D721Med (cell line): ENCODE data around the gene SPRN.
"Not testable (repeated sequence)": the region's sequence is repeated elsewhere in the genome, so short reads cannot be mapped to it uniquely, and the experiment has no call there.

Experiments
- DNase-seq: peaks from one replicate; pipeline ENCODE4 v3.0.0; 2011; ENCODE audit warnings: low spot score; ENCODE audit not compliant: insufficient read length
- FAIRE-seq: peaks from 2 replicates; lab custom pipeline; 2011; peaks lifted over from hg19 to GRCh38; lab: Jason Lieb, UNC
- TF ChIP-seq, protein P1 (sequence below): IDR thresholded peaks from 2 replicates; pipeline ENCODE4 v1.5.1; 2012; ENCODE audit warnings: mild to moderate bottlenecking, control low read depth; ENCODE audit not compliant: insufficient read depth; ENCODE audit errors: missing control alignments

SPRN gene

DNA sequence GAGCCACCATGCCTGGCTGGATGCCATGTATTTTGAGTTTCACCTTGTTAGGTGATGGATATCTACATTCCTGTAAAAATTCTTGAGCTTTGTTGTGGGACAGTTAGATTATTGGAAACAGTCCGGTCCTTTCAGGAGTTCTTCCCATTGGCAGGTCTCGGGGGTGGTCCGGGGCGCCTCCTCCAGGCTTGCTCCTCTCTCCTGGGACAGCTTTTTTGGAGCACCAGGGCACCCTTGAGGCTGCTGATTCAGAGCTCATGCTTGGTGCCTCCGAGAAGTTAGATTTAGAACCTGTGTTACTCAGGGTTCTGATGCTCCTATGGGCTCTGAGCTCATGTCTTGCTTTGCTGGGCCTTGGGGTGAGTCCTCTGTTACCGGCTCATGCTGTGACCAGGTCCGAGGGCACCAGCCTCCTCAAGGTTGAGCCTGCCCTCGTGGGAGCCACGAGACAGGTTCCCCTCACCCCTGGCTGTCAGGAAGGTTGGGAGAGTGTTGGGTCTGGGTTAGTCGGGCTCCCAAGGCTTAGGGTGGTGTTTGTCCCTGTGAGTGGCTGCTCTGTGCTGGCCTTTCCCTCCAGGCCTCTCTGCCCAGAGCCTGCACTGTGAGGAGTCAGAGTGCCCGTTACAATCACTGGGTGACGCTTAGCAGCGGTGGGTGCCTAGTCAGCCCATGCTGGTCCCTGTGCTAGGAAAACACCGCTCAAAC lies 6.0 kb downstream of the SPRN start:
- DNase-seq: no peak
- TF ChIP-seq, protein P1, sequence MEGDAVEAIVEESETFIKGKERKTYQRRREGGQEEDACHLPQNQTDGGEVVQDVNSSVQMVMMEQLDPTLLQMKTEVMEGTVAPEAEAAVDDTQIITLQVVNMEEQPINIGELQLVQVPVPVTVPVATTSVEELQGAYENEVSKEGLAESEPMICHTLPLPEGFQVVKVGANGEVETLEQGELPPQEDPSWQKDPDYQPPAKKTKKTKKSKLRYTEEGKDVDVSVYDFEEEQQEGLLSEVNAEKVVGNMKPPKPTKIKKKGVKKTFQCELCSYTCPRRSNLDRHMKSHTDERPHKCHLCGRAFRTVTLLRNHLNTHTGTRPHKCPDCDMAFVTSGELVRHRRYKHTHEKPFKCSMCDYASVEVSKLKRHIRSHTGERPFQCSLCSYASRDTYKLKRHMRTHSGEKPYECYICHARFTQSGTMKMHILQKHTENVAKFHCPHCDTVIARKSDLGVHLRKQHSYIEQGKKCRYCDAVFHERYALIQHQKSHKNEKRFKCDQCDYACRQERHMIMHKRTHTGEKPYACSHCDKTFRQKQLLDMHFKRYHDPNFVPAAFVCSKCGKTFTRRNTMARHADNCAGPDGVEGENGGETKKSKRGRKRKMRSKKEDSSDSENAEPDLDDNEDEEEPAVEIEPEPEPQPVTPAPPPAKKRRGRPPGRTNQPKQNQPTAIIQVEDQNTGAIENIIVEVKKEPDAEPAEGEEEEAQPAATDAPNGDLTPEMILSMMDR: no peak
- no peak for FAIRE-seq

DNA sequence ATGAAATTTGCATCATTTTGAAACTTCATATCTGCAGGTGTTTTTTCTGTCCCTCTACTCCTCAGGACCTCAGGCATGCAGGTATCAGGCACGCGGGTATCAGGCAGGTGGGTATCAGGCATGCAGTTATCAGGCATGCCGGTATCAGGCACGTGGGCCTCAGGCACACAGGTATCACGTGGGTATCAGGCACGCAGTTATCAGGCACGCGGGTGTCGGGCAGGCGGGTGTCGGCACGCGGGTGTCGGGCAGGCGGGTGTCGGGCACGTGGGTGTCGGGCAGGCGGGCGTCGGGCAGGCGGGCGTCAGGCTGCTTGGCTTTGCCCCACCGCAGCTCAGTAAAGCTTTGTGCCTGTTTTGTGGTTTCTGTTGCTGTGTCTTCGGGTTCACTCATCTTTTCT lies 8.7 kb downstream of the SPRN start:
- FAIRE-seq (no peak), DNase-seq (no peak)
- TF ChIP-seq, protein P1: no peak

DNA sequence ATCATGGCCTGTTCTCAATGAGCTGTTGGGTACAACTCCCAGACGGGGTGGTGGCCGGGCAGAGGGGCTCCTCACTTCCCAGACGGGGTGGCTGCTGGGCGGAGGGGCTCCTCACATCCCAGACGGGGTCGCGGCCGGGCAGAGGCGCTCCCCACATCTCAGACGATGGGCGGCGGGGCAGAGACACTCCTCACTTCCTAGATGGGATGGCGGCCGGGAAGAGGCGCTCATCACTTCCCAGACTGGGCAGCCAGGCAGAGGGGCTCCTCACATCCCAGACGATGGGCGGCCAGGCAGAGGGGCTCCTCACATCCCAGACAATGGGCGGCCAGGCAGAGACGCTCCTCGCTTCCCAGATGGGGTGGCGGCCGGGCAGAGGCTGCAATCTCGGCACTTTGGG lies 10.0 kb downstream of the SPRN start:
- FAIRE-seq: not testable (repeated sequence)

DNA sequence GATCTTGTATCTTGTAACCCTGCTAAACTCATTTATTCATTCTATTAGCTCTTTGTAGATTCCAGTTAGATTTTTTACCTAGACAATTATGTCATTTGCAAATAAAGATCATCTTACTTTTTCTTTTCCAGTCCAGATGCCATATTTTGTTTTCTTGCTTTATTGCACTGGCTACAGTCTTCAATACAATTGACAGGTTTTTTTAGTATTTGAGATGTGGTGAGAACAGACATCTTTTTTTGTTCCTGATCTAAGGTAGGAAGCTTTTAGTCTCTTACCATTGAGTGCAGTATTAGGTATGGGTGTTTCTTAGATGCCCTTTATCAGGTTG lies 12.1 kb downstream of the SPRN start:
- DNase-seq (no peak), FAIRE-seq (no peak)
- TF ChIP-seq, protein P1: no peak

More for the DNA sequence above, 10.0 kb downstream of the SPRN start:
- DNase-seq: not testable (repeated sequence)

DNA sequence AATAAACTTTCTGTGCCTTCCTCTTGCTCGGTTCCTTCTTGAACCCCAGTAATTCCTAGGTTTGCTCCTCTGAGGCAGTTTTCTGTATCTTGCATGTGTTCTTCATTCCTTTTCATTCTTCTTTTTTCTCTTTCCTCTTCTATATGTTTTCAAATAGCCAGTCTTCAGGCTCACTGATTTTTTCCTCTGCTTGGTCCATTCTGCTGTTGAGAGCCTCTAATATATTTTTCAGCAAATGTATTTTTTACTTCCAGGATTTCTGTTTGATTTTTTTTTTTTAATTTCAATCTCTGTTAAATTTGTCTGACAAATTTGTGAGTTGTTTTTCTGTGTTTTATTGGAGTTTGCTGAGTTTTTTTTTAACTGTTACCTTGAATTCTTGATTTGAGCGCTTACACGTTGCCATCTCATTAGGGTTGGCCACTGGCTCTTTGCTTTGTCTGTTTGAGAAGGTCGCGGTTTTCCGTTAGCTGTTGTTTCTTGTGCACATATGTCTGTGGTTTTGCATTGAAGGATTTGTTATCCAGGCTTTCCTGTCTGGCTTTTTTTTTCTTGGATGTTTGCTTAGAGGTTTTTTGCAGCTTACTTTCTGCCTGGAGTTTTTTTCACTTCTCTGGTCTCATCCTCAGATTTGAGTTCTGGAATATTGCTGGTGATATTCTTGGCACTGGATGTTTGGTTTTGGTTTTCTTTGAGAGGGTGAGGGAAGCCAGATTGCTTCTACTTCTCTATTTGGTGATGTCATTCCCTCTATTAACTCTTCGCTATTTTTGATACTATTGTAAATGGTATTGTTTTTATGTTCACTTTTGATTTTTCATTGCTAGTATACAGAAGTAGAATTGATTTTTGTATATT lies 12.7 kb downstream of the SPRN start:
- FAIRE-seq: no peak
- TF ChIP-seq, protein P1: no peak
- no peak for DNase-seq

DNA sequence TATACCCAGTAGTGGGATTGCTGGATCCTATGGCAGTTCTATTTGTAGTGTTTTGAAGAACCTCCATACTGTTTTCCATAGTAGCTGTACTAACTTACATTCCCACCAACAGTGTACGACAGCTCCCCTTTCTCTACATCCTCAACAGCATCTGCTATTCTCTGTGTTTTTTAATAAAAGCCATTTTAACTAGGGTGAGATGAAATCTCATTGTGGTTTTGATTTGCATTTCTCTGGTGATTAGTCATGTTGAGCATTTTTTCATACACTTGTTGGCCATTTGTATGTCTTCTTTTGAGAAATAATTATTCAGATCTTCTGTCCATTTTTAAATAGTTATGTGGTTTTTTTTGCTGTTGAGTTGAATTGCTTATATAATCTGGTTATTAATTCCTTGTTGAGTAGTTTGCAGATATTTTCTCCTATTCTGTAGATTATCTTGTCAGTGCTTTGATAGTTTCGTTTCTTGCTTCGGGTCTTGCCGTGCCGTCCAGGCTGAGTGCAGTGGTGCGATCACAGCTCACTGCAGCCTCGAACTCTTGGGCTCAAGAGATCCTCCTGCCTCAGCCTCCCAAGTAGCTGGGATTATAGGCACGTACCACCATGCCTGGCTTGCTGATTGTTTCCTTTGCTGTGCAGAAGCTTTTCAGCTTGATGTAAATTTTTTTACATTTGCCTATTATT lies 18.4 kb downstream of the SPRN start:
- no peak for DNase-seq
- no peak for FAIRE-seq
- TF ChIP-seq, protein P1: no peak

DNA sequence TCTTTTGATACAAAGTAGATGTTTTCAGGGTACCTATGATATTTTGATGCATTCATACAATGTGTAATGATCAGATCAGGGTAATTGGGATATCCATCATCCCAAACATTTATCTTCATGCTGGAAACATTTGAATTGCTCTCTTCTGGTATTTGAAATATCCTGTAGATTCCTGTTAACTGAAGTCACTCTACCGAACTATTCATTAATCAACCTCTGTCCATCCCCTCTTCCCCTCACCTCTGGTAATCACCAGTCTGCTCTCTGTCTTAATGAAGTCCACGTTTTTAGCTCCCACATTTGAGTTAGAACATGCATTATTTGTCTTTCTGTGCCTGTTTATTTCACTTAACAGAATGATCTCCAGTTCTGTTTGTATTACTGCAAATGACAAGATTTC lies 19.2 kb downstream of the SPRN start:
- TF ChIP-seq, protein P1: no peak
- DNase-seq: no peak
- no peak for FAIRE-seq
